ENCODE data around the gene RPL28. TPM values are rescaled to one million over a fixed set of nuclear protein-coding genes. Genes with fewer than 3 reads are reported as not detected.

Gene RPL28
- total RNA-seq = 2,509 TPM

DNA sequence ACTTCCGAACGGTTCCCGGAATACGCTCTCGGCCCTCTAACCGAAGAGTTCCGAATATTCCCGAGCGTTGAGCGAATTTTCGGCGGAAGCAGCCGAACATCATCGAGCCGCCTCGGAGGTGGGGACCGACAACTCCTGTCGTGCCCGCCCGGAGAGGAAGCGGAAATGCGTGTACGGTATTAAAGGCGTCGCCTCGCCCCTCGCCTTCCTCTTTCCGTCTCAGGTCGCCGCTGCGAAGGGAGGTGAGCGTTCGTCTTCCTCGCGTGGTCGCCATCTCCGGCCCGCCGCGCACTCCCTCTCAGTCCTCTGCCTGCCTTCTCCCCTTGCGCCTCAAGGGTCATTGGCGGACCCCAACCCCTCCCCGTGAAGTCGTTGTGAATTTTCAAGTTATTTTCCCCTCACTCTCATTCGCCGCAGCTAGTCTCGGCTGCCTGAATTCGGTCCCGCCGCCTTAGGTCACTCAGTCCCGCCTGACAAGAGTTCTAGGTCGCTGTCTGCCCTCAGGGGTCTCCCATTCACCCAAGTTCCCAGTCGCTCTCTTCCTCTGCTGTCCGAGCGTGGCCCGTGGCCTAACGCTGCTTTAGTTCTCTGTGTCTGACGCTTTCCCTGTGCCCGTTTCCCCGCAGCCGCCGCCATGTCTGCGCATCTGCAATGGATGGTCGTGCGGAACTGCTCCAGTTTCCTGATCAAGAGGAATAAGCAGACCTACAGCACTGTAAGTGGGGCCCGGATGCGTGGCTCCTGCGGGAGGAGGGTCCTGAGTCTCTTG lies at the start of gene RPL28:
TSS of gene RPL28 (plus strand) at position 209 of the 769 bp plus-strand sequence. CDS start at position 635, 426 bp downstream.
- DNase-seq (ENCODE audit: low spot score) = peak; percentile 99

DNA sequence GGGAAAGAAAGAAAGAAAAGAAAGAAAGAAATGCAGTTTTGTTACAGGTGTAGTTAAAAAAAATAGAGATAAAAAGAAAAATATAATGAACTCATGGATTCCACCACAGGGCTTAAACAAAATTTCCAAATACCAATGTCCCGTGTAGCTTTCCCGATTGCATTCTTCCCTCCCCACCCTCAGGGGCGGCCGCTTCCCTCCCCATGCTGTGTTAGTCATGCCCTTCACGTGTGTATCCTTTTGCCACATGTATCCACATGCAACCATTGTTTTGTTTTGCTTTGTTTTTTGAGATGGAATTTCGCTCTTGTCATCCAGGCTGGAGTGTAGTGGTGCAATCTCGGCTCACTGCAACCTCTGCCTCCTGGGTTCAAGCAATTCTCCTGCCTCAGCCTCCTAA lies 49.6 kb upstream of the RPL28 start:
- no peak for DNase-seq (ENCODE audit: low spot score)

DNA sequence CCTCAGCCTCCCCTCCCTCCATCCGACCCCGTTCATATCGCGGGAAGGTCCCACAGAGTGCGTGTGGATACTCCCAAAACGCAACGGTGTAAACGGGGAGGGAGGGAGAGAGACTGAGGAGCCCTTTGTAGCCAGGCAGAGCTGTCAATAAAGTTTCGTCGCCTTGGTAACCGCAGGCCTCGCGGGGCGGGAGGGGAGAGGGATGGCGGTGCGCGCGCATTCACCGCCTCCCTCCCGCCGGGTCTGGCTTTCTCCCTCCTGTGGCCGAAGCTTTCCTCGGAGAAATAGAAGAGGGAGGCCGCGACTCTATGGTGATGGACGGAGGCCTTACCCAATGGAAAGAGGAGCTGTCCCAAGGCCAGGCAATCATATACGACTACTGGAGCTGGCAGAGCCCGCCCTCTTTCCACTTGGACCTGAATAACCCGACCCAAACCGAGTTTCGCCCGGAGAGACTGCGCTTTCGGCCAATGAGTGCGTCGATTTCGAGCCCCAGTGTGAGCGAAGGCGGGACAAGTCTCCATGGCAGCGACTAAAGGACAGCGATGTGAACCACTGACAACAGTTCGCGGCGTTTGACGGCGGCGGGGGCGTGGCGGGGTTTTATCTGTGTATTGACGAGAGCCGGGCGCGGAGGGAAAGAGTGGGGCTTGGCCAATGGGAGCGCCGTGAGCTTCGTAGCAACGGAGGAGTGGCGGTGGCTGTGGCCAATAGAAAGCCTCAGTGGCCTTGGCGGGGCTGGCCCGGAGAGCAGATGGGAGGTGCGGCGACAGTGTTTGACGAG lies 46.4 kb upstream of the RPL28 start, which contains the start of gene KMT5C:
TSS of gene KMT5C (plus strand) at position 772 of the 784 bp plus-strand sequence. CDS start 2,061 bp downstream, outside the sequence.
- peak; percentile 100 for DNase-seq (ENCODE audit: low spot score)

DNA sequence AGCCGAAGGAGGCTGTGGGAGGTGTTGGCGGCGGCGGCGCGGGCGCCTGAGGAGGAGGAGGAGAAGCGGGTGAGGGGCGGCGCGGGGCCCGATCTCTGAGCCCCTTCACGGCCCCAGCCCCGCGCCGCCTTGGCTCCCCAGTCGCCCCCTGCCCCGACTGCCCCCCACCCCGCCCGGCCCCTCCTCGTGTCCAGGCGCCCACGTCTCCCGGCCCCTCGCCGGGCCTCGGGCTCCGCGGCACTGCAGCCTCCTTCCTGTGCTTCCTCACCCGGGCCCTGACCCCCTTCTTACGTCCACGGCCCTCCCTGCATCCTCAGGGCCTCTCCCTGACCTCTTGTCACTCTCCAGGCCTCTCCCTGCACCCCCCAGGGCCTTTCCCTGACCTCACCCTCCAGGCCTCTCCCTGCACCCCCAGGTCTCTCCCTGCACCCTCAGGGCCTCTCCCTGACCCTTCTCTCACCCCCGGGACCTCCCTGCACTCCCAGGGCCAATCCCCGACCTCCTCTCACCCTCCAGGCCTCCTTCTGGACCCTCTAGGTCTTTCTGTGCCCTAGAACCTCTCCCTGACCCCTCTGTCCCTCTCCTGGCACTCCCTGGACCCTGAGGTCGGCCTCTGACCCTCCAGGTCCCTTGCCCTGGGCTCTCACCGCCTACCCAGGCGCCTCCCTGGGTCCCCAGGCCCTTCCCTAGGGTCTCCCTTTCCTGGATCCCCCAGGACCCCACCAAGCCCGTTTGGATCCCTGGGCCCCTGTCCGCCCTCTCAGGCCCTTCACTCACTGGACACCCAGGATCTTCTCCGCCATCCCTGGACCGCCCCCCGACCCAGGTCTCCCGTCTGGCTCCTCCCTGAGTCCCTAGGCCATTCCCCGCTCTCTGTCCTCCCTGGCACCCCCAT lies 45.6 kb upstream of the RPL28 start:
- DNase-seq (ENCODE audit: low spot score) = no peak

DNA sequence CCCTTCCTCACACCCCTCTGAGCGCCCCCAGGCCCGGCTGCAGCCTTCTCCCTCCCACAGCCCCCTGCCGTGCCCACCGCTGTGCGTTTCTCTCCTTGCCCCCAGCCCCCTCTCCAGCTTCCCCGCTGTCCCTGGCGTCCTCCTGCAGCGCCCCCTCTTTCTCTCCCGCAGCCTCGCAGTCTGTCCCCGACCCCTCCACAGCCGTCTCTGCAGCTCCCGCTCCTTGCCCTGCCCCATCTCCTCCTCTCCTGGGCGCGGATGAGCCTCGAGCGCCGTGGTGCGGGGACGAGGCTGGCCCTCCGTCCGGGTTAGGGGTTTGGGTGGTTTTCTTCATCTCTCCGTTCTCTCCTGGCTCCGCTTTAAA lies 45.0 kb upstream of the RPL28 start:
- DNase-seq (ENCODE audit: low spot score) = no peak

DNA sequence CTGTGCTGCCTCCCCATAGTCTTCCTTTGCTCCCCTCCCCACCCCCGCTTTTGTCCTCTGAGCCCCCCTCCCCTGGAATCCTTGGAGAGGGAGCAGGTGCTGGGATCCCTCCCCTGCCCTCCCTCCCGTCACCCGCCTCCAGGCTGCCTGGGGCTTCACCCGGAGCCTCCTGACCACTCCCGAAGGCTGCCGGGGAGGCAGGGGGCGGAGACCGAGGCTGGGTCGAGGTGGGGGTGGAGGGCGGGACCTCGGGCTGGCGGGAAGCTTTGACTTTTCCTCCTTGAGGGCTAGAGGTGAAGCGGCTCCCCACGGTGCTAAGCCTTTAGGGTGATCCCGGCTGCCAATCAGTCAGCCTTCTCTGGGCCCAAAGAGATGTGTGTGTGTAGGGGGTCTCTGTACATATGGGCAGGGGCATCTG lies 44.6 kb upstream of the RPL28 start:
- no peak for DNase-seq (ENCODE audit: low spot score)

DNA sequence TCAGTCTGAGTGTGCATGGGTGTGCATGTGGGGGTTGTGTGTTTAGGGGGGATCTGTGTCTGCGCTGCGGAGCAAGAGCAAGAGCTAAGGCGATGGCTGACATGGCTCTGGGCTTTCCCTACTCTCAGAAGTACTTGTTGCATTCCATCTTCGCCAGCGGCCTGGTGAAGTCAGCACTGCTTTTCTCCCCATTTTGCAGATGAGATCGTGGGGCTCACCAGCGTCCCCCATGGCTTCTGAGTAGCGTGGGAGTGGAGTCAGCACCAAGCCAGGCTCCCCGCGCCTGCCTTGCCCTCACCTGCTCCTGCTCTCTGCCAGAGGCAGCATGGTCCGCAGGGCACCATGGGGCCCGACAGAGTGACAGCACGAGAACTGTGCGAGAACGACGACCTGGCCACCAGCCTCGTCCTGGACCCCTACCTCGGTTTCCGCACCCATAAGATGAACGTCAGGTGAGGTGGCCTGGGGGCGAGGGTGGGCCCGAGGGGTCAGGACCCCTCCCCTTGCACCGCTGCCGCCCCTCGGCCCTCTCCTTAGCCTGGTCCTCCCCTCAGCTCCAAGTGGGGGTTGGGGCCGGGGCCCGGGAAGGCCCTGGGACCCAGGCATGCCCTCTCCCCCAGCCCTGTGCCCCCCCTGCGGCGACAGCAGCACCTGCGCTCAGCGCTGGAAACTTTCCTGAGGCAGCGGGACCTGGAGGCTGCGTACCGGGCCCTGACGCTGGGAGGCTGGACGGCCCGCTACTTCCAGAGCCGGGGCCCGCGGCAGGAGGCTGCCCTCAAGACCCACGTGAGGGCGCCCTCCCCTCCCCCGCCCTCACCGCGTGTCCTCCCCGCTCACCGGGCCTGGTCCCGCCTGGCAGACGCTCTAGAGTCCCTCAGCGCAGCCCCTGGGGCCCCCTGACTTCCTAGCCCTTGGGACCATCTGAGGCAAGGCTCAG lies 43.9 kb upstream of the RPL28 start:
- no peak for DNase-seq (ENCODE audit: low spot score)

DNA sequence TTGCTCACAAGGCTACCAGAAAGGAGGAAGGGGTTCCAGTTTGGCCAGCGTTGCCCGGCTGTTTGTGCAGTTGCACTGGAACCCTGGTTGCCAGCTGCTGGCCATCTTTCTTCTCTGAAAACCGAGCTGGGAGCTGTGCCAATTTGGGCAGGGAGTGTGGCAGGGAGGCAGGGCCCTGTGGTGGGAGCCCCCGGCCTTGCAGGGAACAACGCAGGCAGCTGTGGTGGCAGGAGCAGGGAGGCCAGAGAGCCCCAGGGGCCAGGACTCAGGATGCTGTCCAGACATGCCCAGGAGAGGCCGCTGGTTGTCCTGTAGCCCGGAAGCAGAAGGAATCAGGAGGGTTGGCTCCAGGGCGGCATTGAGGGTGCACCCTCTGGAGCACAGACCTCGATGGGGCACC lies 41.3 kb upstream of the RPL28 start:
- peak; percentile 72 for DNase-seq (ENCODE audit: low spot score)

DNA sequence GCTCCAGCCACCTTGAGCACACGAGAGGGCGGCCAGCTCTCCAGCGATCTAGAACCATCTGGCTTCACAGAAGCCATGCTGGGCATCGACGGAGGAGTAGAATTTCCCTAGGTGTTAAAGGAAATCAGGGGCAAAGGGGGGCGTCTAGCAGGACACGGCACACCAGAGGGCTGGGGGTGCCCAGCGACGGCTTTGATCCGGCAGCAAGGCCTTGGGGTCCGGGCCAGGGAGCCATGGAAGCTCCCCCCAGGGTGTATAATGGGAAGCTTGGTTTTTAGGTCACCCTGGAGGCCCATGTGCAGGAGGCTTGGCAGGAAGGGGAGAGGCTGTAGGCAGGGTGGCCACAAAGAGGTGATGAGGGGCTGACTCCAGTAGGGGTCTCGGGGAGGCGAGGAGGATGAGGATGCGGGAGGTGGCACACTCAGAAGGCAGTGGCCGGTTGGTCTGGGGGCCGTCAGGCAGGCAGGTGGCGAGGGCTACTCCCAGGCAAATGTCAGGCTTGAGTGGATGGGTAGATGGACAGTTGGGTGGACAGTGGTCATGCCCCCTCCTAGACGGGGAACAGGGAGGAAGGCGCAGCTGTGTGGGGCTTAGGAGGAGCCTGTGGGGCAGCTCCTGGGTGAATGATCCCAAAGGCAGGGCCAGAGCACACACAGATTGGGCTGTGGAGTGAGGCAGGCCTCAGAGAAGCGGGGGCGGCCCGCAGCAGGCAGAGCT lies 40.5 kb upstream of the RPL28 start:
- no peak for DNase-seq (ENCODE audit: low spot score)

DNA sequence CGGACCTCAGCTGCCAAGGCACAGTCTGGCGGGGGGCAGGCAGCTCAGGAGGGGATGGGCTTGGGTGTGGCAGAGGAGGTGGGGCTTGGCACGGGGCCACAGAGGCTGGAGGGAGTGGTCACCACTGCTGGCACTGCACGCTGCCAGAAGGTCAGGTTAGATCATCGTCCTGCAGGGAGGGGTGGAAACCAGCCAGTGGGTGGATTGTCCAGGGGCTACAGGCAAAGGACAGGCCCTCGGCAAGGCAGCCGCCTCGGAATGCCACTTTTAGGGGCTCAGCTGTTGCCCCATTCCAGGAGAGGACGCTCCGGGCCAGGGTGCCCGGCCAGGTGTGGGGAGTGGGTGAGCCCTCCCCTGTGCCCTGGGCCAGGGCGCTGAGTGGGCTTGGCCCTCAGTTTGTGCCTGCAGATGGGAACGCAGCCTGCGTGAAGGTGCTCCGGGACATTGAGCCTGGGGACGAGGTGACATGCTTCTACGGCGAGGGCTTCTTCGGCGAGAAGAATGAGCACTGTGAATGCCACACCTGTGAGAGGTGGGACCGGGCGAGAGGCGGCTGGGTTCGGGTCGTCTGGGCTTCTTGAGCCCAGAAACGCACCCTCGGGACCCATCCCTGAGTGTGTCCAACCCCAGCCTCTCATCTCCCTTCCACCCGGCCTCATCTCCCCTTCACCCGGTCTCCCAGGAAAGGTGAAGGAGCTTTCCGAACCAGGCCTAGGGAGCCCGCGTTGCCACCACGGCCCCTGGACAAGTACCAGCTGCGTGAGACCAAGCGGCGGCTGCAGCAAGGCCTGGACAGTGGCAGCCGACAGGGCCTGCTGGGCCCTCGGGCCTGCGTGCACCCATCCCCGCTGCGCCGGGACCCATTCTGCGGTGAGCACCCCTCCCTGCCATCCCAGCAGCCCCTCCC lies 39.7 kb upstream of the RPL28 start:
- DNase-seq (ENCODE audit: low spot score) = no peak

DNA sequence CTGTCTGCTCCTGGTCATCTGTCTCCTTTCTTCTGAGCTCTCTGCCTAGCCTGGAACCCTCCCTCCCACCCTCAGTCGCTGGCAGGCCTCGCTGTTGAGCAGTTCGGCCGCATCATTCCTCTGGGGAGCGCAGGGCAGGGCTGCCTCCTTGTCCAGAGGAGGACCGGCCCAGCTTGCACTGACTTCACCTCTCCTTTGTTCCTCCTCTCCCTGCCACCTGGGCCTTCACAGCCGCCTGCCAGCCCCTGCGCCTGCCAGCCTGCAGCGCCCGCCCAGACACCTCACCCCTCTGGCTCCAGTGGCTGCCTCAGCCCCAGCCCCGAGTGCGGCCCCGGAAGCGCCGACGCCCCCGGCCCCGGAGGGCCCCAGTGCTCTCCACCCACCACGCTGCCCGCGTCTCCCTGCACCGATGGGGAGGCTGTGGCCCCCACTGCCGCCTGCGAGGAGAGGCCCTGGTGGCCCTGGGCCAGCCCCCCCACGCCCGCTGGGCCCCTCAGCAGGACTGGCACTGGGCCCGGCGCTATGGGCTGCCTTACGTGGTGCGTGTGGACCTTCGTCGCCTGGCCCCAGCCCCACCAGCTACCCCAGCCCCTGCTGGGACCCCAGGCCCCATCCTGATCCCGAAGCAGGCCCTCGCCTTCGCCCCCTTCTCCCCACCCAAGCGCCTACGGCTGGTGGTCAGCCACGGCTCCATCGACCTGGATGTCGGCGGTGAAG lies 38.8 kb upstream of the RPL28 start:
- DNase-seq (ENCODE audit: low spot score) = no peak

DNA sequence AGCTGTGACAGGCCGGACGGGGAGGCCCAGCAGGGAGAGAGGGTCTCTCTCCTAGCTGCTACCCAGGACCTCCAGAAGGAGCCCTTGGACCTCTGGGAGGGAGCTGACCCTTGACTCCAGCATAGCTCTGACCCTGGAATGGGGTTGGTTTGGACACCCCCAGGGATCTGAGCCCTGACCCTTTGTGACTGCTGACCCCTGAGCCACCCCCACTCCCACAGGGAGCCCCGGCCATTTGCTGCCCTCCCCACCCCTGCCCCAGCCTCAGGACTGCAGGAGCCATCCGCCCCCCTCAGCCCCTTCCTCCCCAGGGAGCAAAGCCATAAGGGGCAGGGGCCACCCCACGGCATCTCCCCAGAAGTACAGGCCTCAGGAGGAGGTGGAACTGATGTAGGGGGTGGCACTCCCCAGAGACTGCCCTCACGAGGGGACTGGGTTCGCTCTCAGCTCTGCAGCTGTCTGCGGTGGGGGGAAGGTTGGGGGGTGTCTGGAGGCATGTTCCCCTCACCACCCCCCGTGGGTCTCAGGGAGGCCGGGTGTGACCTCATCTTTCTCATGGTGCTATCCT lies 38.2 kb upstream of the RPL28 start:
- no peak for DNase-seq (ENCODE audit: low spot score)

DNA sequence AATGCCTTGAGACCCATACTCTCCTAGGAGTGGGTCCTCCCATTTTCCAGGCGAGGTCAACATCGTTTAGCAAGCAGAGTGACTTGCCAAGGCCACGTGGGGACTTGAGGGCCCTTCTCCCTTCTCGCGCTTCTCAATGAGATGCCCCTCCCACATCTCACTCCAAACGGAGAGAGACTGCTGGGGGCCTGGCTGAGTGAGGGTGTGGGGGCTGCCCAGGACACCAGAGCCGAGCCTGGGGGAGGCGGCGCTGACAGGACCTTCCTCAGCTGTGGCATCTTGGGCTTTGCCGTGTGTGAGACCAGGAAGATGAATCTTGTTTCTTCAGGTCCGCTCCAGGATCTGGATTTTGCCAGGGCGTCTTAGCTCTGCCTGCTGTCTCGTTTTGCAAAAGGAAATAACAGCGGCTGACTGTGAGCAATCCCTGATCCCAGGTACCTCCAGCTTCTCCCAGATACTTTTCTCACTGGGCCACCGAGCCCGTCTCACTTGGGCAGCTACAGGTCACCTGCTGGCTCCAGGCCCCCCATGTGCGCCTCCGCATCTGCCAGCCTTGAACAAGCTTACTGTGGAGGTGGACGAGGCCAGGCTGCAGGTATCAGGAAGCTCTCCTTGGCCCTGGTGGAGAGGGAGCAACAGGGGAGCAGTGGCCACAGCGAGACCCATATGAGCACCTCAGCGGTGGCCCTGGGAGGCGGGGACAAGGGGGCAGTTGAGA lies 37.3 kb upstream of the RPL28 start:
- no peak for DNase-seq (ENCODE audit: low spot score)

DNA sequence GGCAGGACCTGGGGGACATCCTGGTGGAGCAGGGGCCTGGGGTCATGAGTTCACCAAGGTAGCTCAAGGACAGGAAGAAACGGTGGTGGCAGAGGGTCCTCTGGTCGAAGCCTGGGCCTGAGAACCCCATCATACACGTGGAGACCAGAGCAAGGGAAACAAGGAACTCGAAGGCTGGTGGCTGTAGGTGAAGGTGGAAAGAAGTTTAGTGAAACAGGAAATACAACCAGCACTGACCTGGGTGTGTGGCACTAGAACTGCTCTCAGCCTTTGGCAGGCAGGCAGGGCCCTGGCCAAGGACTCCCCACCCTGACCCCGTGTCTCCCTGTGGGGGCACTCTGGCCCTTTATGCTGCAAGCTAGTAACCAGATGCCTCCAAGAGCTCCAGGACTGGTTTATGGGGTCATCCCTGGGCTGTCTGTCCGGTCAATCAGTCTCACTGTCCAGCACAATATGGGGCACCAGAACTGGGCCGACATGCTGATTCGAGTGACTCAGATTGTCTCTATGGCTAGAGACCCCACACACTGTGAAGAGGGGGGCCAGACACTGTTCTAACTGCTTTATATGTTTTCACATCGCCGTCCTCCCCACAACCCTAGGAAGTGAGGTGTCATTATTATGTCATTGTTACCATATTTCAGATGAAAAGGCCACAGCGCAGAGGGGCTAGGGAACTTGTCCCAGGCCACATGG lies 35.0 kb upstream of the RPL28 start:
- no peak for DNase-seq (ENCODE audit: low spot score)

DNA sequence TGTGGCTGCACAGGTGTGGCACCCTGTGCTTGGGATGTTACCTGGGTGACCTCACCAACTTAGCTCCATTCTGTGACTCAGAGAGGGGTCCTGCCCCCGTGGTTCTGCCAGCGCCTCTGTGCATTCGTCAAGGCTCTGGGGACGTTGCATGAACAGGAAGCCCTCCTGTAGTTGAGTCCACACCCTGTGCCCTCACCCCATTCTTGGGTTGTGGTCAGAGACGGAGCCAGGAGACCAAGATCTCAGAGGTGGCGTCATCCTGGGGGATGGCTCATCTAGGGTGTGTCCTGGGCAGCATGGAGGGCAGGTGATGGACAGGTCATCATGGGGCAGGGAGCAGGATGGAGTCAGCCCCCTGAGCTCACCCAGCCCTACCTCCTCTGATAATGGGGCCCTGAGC lies 33.7 kb upstream of the RPL28 start:
- DNase-seq (ENCODE audit: low spot score) = no peak

DNA sequence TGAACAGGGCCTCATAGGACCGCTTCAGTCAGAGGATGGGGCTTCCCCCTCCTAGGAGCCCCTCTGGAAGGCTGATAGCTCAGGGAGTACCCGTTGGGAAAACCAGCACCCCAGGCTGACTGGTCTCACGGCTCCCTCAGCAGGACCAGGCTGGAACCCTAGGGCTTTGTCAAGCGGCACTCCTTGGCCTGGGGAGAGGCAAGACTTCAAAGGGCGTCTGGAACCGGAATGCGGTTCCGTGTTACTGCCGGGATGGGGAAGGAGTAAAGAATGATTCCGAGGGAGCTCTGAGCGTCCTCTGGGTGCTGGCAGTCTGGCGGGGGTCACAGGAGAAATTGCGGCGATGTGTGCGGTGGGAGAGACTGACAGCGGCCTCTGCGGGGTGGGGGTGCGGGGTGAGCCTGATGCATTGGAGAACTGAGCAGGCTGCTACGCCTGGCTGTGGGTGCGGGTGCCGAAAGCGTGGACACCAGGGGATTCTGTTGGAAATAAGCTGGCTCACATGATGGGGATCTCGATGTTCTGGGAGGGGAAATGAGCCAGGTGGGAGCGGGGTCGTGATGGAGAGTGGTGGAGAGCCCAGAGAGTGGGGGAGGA lies 33.1 kb upstream of the RPL28 start:
- DNase-seq (ENCODE audit: low spot score) = no peak
